ENCODE data around the gene VCAN.
A peak's percentile ranks its signal among the peaks of the same experiment; 100 is the strongest.

VCAN gene

DNA sequence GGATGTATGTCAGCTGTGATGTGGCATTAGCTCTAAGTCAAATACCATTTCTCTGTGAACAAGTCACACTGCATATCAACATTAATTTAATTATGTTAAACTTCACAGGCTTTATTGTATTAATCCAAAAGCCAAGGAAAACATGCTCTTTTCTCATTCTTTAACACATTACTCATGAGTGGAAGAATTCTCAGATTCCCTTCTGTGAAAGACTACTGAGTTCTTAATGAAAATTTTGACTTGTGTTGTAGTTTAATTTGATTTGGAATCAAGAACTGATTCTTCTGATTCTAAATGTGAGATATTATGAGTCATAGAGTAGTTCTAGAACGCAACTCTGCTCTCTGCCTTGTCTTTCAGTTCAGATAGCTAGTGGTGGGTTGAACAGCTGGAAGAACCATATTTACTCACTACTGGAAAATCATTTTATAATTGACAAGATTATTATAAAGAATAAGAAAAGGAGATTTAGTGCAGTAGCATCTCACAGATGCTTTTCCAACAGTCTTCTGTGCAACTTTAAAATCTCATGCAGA is 90.6 kb downstream of the VCAN start:
- DNase-seq: no peak
- TF ChIP-seq POLR2A (IDR thresholded peaks at IDR 0.05; ENCODE audit: low read length): no peak
- no peak for TF ChIP-seq GATA1 (IDR thresholded peaks at IDR 0.05; ENCODE audit: low read depth, low read length)

- TF ChIP-seq GATA1 (IDR thresholded peaks at IDR 0.05; ENCODE audit: low read depth, low read length): no peak
- no peak for TF ChIP-seq POLR2A (IDR thresholded peaks at IDR 0.05; ENCODE audit: low read length)
- DNase-seq: no peak
Measured at GRCh38 chr5:83562791-83563557, 91.4 kb downstream of the VCAN start.

- TF ChIP-seq GATA1 (IDR thresholded peaks at IDR 0.05; ENCODE audit: low read depth, low read length): no peak
- TF ChIP-seq POLR2A (IDR thresholded peaks at IDR 0.05; ENCODE audit: low read length): no peak
- DNase-seq: no peak
Measured at GRCh38 chr5:83563631-83564030, 92.1 kb downstream of the VCAN start.

- TF ChIP-seq POLR2A (IDR thresholded peaks at IDR 0.05; ENCODE audit: low read length) (no peak), GATA1 (IDR thresholded peaks at IDR 0.05; ENCODE audit: low read depth, low read length) (no peak)
- peak; percentile 39 to 60 for DNase-seq
Measured at GRCh38 chr5:83564069-83564749, 92.7 kb downstream of the VCAN start.

GRCh38 chr5:83567741-83568140 is 96.2 kb downstream of the VCAN start:
- TF ChIP-seq POLR2A (IDR thresholded peaks at IDR 0.05; ENCODE audit: low read length) (no peak), GATA1 (IDR thresholded peaks at IDR 0.05; ENCODE audit: low read depth, low read length) (no peak)
- no peak for DNase-seq

DNA sequence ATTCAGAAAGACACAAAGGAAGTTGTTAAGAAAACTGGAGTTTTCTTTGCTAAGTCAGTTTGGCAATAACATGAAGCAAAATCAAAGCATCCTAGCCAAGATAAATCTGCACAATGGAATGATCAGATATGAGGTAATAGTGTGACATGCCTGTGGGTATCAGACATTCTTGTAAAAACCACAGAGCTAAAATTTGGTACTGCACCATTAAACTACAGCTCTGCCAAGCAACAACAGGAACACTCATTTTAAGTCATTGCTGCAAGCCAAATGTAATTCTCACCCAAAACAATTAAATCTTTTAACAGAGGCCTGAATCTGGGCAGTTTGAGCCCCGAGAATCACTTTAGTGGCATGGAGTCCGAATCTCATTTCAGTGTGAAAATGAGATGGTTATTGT is 96.6 kb downstream of the VCAN start:
- TF ChIP-seq GATA1 (IDR thresholded peaks at IDR 0.05; ENCODE audit: low read depth, low read length) (no peak), POLR2A (IDR thresholded peaks at IDR 0.05; ENCODE audit: low read length) (no peak)
- DNase-seq: no peak

DNA sequence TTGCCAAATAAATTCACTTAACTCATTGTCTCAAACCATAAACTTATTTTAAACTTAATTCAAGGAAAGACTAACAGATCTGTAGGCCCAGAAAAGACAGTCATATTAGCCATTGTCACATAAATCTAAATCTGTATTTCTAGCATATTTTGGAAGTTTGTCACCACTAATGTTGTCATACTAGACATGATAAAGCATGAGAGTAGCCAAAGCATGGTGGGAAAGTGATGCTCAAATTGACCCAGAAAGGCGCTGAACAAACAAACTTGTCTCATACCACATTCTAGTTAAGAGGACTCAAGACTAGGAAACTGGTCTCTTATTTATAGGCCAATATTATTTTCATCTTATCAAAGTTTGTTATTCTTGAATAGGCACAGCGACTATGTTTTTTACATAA is 99.4 kb downstream of the VCAN start:
- TF ChIP-seq GATA1 (IDR thresholded peaks at IDR 0.05; ENCODE audit: low read depth, low read length) (no peak), POLR2A (IDR thresholded peaks at IDR 0.05; ENCODE audit: low read length) (no peak)
- no peak for DNase-seq

- no peak for DNase-seq
- TF ChIP-seq POLR2A (IDR thresholded peaks at IDR 0.05; ENCODE audit: low read length): no peak
- no peak for TF ChIP-seq GATA1 (IDR thresholded peaks at IDR 0.05; ENCODE audit: low read depth, low read length)
Measured at GRCh38 chr5:83572271-83572670, 100.7 kb downstream of the VCAN start.

DNA sequence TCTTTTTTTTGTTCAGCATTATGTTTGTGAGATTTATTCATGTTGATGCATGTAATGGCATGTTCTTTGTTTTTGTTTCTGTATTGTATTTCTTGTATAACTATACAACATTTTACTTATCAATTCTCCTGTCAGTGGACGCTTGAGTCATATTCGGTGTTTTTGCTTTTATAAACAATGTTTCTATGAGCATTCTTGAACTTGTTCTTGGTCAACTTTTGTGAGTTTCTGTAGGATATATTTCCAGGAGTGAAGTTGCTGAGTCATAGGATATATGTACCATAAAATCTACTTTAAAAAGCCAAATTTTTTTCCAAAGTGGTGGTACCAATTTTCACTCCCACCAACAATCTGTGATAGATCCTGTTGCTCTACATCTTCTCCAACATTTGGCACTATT is 104.8 kb downstream of the VCAN start:
- no peak for DNase-seq

GRCh38 chr5:83577036-83577636 is 105.6 kb downstream of the VCAN start:
- no peak for DNase-seq
- TF ChIP-seq POLR2A (IDR thresholded peaks at IDR 0.05; ENCODE audit: low read length) (no peak), GATA1 (IDR thresholded peaks at IDR 0.05; ENCODE audit: low read depth, low read length) (no peak)

More for the DNA sequence above, 104.8 kb downstream of the VCAN start:
- no peak for TF ChIP-seq POLR2A (IDR thresholded peaks at IDR 0.05; ENCODE audit: low read length)
- no peak for TF ChIP-seq GATA1 (IDR thresholded peaks at IDR 0.05; ENCODE audit: low read depth, low read length)

DNA sequence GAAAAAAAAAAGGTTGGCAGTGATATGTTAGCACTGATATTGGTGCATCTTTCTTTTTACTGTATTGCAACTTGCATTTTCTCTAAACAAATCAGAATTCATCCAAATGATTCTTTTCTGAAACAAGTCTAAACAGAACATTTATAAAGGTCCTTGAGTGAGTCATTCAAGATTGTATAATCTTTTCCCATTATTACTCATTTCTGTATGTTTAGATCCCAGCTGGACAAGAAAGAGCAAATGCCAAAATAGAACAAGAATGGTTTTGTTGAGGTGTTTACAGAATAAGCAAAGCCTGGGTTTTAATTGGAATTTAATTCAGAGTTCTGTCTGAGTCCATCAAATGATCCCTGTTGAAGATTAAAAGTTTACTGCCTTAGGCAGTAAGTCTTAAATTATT is 112.3 kb downstream of the VCAN start:
- DNase-seq: no peak
- TF ChIP-seq POLR2A (IDR thresholded peaks at IDR 0.05; ENCODE audit: low read length): no peak
- no peak for TF ChIP-seq GATA1 (IDR thresholded peaks at IDR 0.05; ENCODE audit: low read depth, low read length)

DNA sequence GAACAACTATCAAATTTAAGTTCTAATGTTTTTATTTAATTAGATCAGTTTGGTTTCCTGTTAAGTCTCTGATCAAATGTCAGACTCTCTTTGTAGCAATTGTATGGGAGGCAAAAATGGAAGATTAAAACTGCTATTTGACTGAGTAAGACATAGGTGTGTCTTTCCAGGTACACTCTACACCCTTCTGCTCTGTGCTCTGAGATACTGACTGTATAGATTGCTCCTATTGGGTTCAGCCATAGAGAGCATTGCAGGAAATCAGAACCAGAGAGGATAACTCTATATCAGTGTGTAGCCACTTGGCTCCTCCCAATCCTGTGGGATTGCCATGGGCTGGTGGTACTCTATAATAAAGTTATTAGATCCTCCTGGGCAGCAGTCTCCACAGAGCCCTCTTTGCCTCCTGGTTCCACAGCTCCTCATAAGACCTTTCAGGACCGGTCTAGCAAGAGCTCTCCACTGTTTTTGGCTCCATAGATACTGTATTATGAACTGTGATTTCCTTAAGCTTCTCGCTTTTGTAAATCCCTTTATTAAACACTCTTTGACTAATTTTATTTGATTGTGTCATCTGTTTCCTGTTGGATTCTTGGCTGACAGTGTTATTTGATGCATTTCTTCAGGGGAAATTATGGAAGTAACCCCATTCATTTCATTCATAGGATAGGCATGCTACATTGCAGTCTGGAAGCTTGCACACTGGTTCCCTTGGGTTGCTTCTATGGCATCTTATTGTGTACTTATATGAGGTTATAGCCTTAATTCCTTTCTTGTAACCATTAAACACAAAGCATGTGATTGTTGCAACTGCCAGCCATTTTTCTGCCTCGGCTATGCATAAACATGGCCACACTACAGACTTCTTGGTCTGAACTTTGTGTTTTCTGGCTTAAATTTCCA is 115.6 kb downstream of the VCAN start:
- no peak for DNase-seq
- TF ChIP-seq POLR2A (IDR thresholded peaks at IDR 0.05; ENCODE audit: low read length): no peak
- no peak for TF ChIP-seq GATA1 (IDR thresholded peaks at IDR 0.05; ENCODE audit: low read depth, low read length)

GRCh38 chr5:83589786-83590185 is 118.2 kb downstream of the VCAN start:
- no peak for DNase-seq
- no peak for TF ChIP-seq GATA1 (IDR thresholded peaks at IDR 0.05; ENCODE audit: low read depth, low read length)
- TF ChIP-seq POLR2A (IDR thresholded peaks at IDR 0.05; ENCODE audit: low read length): no peak

All from erythroblast (primary cell).